ENCODE data around the gene PAGR1. TPM values are rescaled to one million over a fixed set of nuclear protein-coding genes. Genes with fewer than 3 reads are reported as not detected.

PAGR1 gene
- polyA plus RNA-seq, 1 donor from 2014 or later = 86.8 TPM

DNA sequence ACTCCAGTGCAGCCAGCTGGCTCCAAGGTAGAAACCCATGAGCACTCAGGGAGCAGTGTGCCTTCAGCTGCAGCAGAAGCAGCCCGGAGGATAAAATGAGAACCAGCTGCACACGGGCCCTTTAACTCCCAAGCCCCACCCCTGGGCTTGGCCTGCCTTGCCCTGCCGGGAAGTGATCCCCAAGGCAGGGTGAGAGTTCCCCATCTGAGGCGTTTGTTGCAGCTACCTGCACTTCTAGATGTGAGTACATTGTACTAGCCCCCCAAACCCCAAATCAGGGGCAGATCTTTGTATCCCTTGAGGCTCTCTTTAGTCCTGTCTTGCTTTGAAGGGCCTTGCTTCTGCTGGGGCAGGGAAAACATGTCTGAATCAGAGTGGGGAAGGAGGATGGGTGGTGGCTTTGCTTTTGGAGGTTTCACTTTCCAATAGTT lies 4.3 kb downstream of the PAGR1 start, which contains the start of gene MVP:
TSS of gene MVP (plus strand) at position 192 of the 431 bp plus-strand sequence. CDS start 10,088 bp downstream, outside the sequence.
- H3K4me3 ChIP-seq (ENCODE audit: low read length) = no peak within 1 kb of the TSS

GRCh38 chr16:29820730-29821642 lies 5.0 kb downstream of the PAGR1 start:
- Histone ChIP-seq H3K9ac (ENCODE audit: low read length) (no peak overlapping the region), H4K20me1 (ENCODE audit: insufficient read depth) (no peaks in the 10 kb centered on the region), H3K36me3 (ENCODE audit: insufficient read depth, low read length) (no peaks in the 10 kb centered on the region), H3K9me3 (ENCODE audit: low read length) (no peaks in the 10 kb centered on the region), H3K27ac (ENCODE audit: low read length) (no peak overlapping the region), H2AFZ (ENCODE audit: low read depth, low read length) (no peak overlapping the region), H3K4me2 (ENCODE audit: low read length) (no peak overlapping the region), H3F3A (ENCODE audit: insufficient read depth, low read length, poor library complexity, severe bottlenecking) (no peaks in the 10 kb centered on the region), H3K9me2 (ENCODE audit: insufficient read depth, low read length) (no peaks in the 10 kb centered on the region), H3K79me2 (replicated peaks; ENCODE audit: insufficient read depth, low read length) (peaks cover 6% of the 10 kb centered on the region), H3K27me3 (ENCODE audit: insufficient read depth, low read depth, low read length) (no peaks in the 10 kb centered on the region), H3K4me3 (ENCODE audit: low read length) (no peak overlapping the region)
- TF ChIP-seq EZH2 (IDR thresholded peaks at IDR 0.05; ENCODE audit: borderline replicate concordance, insufficient read depth, low read length, poor library complexity, severe bottlenecking) (no peak), SMC3 (conservative IDR thresholded peaks at IDR 0.05; ENCODE audit: poor library complexity) (no peak), EP300 (conservative IDR thresholded peaks at IDR 0.05; ENCODE audit: poor library complexity, severe bottlenecking) (no peak), RAD21 (conservative IDR thresholded peaks at IDR 0.05) (no peak), POLR2AphosphoS5 (IDR thresholded peaks at IDR 0.05) (no peak), MXI1 (conservative IDR thresholded peaks at IDR 0.05; ENCODE audit: poor library complexity, severe bottlenecking) (no peak), TAF1 (IDR thresholded peaks at IDR 0.05; ENCODE audit: low read depth) (no peak)
- TF ChIP-seq, protein P1, sequence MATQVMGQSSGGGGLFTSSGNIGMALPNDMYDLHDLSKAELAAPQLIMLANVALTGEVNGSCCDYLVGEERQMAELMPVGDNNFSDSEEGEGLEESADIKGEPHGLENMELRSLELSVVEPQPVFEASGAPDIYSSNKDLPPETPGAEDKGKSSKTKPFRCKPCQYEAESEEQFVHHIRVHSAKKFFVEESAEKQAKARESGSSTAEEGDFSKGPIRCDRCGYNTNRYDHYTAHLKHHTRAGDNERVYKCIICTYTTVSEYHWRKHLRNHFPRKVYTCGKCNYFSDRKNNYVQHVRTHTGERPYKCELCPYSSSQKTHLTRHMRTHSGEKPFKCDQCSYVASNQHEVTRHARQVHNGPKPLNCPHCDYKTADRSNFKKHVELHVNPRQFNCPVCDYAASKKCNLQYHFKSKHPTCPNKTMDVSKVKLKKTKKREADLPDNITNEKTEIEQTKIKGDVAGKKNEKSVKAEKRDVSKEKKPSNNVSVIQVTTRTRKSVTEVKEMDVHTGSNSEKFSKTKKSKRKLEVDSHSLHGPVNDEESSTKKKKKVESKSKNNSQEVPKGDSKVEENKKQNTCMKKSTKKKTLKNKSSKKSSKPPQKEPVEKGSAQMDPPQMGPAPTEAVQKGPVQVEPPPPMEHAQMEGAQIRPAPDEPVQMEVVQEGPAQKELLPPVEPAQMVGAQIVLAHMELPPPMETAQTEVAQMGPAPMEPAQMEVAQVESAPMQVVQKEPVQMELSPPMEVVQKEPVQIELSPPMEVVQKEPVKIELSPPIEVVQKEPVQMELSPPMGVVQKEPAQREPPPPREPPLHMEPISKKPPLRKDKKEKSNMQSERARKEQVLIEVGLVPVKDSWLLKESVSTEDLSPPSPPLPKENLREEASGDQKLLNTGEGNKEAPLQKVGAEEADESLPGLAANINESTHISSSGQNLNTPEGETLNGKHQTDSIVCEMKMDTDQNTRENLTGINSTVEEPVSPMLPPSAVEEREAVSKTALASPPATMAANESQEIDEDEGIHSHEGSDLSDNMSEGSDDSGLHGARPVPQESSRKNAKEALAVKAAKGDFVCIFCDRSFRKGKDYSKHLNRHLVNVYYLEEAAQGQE (IDR thresholded peaks at IDR 0.05; ENCODE audit: borderline replicate concordance) = no peak

More for the DNA sequence above, 4.3 kb downstream of the PAGR1 start, which contains the start of gene MVP:
- Histone ChIP-seq H3K79me2 (replicated peaks; ENCODE audit: insufficient read depth, low read length) (peaks cover 8% of the 10 kb centered on the region), H2AFZ (ENCODE audit: low read depth, low read length) (no peak within 1 kb of the TSS), H3K36me3 (ENCODE audit: insufficient read depth, low read length) (no peaks in the 10 kb centered on the region), H3F3A (ENCODE audit: insufficient read depth, low read length, poor library complexity, severe bottlenecking) (no peaks in the 10 kb centered on the region), H3K4me2 (ENCODE audit: low read length) (no peak within 1 kb of the TSS), H3K9me2 (ENCODE audit: insufficient read depth, low read length) (no peaks in the 10 kb centered on the region), H3K27ac (ENCODE audit: low read length) (no peak within 1 kb of the TSS), H3K9me3 (ENCODE audit: low read length) (no peaks in the 10 kb centered on the region), H3K9ac (ENCODE audit: low read length) (no peak within 1 kb of the TSS), H3K27me3 (ENCODE audit: insufficient read depth, low read depth, low read length) (no peaks in the 10 kb centered on the region), H4K20me1 (ENCODE audit: insufficient read depth) (no peaks in the 10 kb centered on the region)
- TF ChIP-seq CTCF (IDR thresholded peaks at IDR 0.05; ENCODE audit: poor library complexity, severe bottlenecking) (no peak), MXI1 (conservative IDR thresholded peaks at IDR 0.05; ENCODE audit: poor library complexity, severe bottlenecking) (no peak), RAD21 (conservative IDR thresholded peaks at IDR 0.05) (no peak), EZH2 (IDR thresholded peaks at IDR 0.05; ENCODE audit: borderline replicate concordance, insufficient read depth, low read length, poor library complexity, severe bottlenecking) (no peak), TAF1 (IDR thresholded peaks at IDR 0.05; ENCODE audit: low read depth) (no peak), SMC3 (conservative IDR thresholded peaks at IDR 0.05; ENCODE audit: poor library complexity) (no peak), EP300 (conservative IDR thresholded peaks at IDR 0.05; ENCODE audit: poor library complexity, severe bottlenecking) (no peak), POLR2AphosphoS5 (IDR thresholded peaks at IDR 0.05) (no peak)
- TF ChIP-seq, protein P1 (IDR thresholded peaks at IDR 0.05; ENCODE audit: borderline replicate concordance) = no peak
